GM18870 (cell line): ENCODE results near the gene UBE2E3.
"Not testable (repeated sequence)": the region's sequence is repeated elsewhere in the genome, so short reads cannot be mapped to it uniquely, and the experiment has no call there.

Experiments used
- ATAC-seq: cut with Tn5 transposase; IDR thresholded peaks from one replicate; pipeline ENCODE4 v1.9.1; 2021; ENCODE audit warnings: moderate library complexity; ENCODE audit not compliant: unreplicated experiment

The UBE2E3 gene

DNA sequence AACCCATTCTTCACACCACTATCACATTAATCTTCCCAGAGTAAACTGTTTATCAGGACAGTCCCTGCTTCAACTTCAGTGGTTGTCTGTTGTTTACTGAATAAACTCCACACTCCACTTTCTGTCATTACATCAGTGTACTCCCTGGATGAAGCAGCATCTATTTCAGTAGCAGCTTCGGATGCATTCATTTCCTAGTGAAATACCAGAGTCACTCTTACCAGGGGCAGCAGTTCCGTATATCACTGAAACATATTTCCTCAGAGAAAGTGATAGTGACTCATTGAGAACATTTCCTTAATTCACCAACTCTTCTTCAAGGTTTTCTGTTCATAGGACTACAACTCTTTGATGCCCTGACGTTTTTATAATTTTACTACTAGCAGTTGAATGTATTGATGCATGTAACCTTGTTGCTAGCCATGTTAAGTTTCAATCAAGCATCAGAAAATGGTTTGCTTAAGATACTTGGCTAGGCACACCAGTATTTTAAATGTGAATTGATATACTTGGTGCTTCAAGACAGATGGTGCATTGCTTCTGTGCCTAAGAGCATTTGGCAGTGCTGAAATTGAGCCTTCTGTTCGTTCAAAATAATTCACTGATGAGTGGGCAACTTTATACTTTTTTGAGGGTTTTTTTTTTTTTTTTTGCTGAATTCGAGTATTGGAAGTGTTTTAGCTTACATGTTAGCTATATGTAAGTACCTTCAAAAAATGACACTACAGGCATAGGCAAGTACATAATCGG lies 92.3 kb downstream of the UBE2E3 start:
- no peak for ATAC-seq

DNA sequence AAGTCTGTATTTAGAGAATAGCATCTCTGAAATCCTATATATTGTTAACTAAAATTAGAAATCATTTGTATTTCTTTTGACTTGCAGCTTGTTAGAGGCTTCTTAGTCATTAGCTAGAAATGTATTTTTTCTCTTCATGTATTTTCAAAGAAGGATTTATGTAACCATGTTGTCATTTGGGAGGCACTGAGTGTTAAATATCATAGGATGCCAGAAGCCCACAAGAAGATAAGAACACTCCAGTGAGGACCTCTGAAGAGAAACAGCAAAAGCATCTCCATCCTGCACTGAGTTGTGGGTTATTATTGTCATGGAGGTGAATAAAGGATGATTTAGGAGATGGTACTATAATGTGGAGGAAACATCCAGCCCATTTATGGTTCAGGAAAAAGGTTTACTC lies 93.5 kb downstream of the UBE2E3 start:
- no peak for ATAC-seq

- no peak for ATAC-seq
Observed at GRCh38 chr2:181074457-181074856, 94.1 kb downstream of the UBE2E3 start.

DNA sequence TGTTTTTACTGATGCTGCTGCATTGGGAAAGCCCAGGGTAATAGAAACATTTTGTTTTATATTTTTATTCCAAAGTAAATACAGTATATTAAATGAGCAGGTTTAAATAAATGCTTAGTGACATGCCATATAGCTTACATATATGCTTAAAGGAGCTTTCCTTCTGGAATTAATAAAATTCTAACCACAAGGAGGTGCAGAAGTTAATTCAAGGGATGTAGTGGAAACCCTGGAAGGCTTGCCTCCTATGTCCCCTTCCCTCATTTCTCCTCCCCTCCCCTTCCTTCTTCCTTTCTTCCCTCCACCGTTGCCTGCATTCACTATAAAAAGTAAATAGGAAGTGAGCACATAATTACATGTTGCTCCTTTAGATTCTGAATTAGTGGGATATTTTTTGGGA lies 96.3 kb downstream of the UBE2E3 start:
- no peak for ATAC-seq

DNA sequence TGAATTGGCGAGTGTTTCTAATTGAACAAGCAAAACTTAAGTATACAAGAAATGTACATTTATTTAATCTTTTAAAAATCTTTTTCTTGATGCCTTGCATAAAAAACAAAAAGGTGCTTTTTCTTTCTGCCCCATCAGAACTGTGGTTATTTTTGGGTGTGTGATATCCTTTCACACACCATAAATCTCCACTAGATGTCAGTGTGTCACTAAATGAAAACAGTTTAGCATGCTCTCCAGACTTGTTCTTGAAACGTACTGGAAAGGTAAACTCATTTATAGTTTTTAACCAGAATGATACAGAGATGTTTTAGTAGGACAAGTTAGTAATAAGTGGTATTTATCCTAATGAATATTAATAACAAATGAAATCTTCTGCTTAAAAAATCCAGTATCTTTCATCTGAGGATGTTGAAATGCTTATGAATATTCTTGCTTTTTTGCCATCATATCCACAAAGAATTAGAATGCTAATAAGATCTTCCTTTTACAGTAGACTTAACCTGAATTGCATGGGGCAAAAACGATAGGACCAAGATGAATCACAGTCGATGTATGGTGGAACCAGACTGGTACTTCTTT lies 96.8 kb downstream of the UBE2E3 start:
- peak; percentile 84 for ATAC-seq

DNA sequence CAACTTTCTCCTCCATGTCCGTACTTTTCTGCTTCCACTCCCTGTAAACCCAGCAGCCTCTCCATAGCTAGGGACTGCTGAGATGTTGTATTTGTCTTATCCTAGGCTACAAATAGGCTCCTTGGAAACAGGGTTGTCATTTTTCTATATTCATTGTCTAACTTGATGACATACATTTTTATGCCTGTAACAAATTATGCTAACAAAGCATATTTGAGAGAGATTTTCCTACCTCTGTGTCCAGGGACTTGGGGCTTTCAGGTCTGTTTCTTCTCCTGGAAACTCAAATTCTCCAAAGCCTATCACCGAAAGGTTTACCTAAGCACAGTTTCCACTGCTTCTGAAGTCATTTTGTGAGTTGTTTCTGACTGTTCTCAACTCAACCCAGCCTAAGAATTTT lies 102.7 kb downstream of the UBE2E3 start:
- ATAC-seq: no peak

- ATAC-seq: no peak
Observed at GRCh38 chr2:181085734-181086133, 105.3 kb downstream of the UBE2E3 start.

DNA sequence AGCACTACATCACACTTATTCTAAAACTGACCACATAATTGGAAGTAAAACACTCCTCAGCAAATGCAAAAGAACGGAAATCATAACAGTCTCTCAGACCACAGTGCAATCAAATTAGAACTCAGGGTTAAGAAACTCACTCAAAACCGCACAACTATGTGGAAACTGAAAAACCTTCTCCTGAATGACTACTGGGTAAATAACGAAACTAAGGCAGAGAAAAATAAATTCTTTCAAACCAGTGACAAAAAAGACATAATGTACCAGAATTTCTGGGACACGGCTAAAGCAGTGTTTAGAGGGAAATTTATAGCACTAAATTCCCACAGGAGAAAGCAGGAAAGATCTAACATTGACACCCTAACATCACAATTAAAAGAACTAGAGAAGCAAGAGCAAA lies 111.5 kb downstream of the UBE2E3 start:
- ATAC-seq: not testable (repeated sequence)

- no peak for ATAC-seq
Observed at GRCh38 chr2:181095486-181095885, 115.1 kb downstream of the UBE2E3 start.

- no peak for ATAC-seq
Observed at GRCh38 chr2:181103659-181104058, 123.3 kb downstream of the UBE2E3 start.

GRCh38 chr2:181104512-181105115 lies 124.2 kb downstream of the UBE2E3 start:
- ATAC-seq: no peak

DNA sequence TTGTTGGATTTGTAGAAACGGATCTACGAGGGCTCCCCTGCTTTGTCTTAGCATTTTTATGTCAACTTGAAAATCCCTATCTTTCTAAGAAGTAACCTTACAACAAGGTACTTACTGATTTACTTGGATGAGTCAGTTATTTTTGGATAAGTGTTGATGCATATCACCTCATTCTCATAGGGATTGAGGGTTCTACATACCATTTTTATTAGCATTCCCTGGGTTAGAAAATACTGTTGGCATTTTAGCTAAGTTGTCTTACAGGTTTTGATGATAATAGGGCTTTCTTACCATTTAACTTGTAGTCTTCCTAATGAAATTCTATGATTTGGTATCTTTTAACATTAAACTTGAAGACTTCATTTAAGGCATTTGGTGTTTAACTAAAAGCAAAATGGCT lies 125.2 kb downstream of the UBE2E3 start:
- no peak for ATAC-seq

- ATAC-seq: no peak
Observed at GRCh38 chr2:181106229-181106628, 125.8 kb downstream of the UBE2E3 start.

GRCh38 chr2:181106789-181107627 lies 126.6 kb downstream of the UBE2E3 start:
- ATAC-seq: peak; percentile 100

GRCh38 chr2:181107628-181107945 lies 127.2 kb downstream of the UBE2E3 start:
- no peak for ATAC-seq

GRCh38 chr2:181111059-181111458 lies 130.7 kb downstream of the UBE2E3 start:
- no peak for ATAC-seq

GRCh38 chr2:181112916-181113315 lies 132.5 kb downstream of the UBE2E3 start:
- no peak for ATAC-seq
